Neural crest cell (in vitro differentiated cells): Measurements from ENCODE around the gene CCL1. TPM values are rescaled to one million over a fixed set of nuclear protein-coding genes. Genes with fewer than 3 reads are reported as not detected.
"Not testable (repeated sequence)": the region's sequence is repeated elsewhere in the genome, so short reads cannot be mapped to it uniquely, and the experiment has no call there.

Source experiments
- DNase-seq: peaks from one replicate; pipeline ENCODE4 v3.0.0; 2021; ENCODE audit warnings: low read depth, mixed read lengths, low spot score
- H3K27ac Mint-ChIP-seq: one replicate; pipeline ENCODE4 v1.8.0; 2021; ENCODE audit warnings: mild to moderate bottlenecking, mixed read lengths; ENCODE audit not compliant: unreplicated experiment
- H3K27me3 Mint-ChIP-seq: 2 replicates; pipeline ENCODE4 v1.8.0; 2021; ENCODE audit warnings: low read depth, mild to moderate bottlenecking, mixed read lengths
- H3K36me3 Mint-ChIP-seq: 2 replicates; pipeline ENCODE4 v1.8.0; 2021; ENCODE audit warnings: low read depth, mild to moderate bottlenecking, mixed read lengths
- H3K4me1 Mint-ChIP-seq: 2 replicates; pipeline ENCODE4 v1.8.0; 2021; ENCODE audit warnings: mixed read lengths
- H3K4me3 Mint-ChIP-seq: one replicate; pipeline ENCODE4 v1.8.0; 2021; ENCODE audit warnings: mild to moderate bottlenecking, mixed read lengths
- H3K9me3 Mint-ChIP-seq: 2 replicates; pipeline ENCODE4 v1.8.0; 2021; ENCODE audit warnings: mixed read lengths
- total RNA-seq: library from RNA; stranded (reverse); gene quantifications from 2 replicates; pipeline ENCODE4 v1.2.1, GENCODE V29; 2021
- TF ChIP-seq, protein P1 (sequence below): fragments of 200-600 bp; sonication (generic); conservative IDR thresholded peaks from 2 replicates; pipeline ENCODE4 v1.5.0; 2021; ENCODE audit warnings: antibody characterized with exemption, mild to moderate bottlenecking

Gene CCL1
- total RNA-seq, 1 donor from 2014 or later, result not detected

DNA sequence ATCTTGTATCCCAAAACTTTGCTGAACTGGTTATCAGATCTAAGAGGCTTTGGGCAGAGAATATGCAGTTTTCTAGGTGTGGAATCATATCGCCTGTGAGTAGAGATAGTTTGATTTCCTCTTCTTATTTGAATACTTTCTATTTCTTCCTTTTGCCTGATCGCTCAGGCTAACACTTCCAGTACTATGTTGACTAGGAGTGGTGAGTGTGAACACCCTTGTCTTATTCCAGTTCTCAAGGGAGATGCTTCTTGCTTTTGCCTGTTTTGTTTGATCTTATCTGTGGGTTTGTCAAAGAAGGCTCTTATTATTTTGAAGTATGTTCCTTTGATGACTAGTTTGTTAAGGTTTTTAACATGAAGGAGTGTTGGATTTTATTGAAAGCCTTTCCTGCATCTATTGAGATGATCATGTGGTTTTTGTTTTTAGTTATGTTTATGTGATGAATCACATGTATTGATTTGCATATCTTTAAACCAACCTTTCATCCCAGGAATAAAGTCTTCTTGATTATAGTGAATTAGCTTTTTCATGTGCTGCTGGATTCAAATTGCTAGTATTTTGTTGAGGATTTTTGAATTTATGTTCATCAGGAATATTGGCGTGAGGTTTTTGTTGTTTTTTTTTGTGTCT, 23.8 kb downstream of the CCL1 start:
- no peak overlapping the region for H3K27ac Mint-ChIP-seq
- no peak overlapping the region for H3K4me3 Mint-ChIP-seq
- TF ChIP-seq, protein P1, sequence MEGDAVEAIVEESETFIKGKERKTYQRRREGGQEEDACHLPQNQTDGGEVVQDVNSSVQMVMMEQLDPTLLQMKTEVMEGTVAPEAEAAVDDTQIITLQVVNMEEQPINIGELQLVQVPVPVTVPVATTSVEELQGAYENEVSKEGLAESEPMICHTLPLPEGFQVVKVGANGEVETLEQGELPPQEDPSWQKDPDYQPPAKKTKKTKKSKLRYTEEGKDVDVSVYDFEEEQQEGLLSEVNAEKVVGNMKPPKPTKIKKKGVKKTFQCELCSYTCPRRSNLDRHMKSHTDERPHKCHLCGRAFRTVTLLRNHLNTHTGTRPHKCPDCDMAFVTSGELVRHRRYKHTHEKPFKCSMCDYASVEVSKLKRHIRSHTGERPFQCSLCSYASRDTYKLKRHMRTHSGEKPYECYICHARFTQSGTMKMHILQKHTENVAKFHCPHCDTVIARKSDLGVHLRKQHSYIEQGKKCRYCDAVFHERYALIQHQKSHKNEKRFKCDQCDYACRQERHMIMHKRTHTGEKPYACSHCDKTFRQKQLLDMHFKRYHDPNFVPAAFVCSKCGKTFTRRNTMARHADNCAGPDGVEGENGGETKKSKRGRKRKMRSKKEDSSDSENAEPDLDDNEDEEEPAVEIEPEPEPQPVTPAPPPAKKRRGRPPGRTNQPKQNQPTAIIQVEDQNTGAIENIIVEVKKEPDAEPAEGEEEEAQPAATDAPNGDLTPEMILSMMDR, result no peak
- no peak for DNase-seq
- H3K36me3 Mint-ChIP-seq, result no peaks in the 10 kb centered on the region
- H3K27me3 Mint-ChIP-seq, result peaks cover 28% of the 10 kb centered on the region
- H3K9me3 Mint-ChIP-seq, result peaks cover 5% of the 10 kb centered on the region
- H3K4me1 Mint-ChIP-seq, result peaks cover 14% of the 10 kb centered on the region

DNA sequence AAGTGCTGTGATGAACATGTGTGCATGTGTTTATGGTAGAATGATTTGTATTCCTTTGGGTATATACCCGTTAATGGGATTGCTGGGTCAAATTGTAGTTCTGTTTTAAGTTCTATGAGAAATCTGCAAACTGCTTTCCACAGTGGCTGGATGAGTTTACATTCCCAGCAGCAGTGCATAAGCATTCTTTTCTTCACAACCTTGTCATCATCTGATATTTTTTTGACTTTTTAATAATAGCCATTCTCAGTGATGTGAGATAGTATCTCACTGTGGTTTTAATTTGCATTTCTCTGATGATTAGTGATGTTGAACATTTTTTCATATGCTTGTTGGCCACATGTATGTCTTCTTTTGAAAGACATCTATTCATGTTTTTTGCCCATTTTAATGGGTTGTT, 25.3 kb downstream of the CCL1 start:
- Mint-ChIP-seq H3K27ac (no peak overlapping the region), H3K36me3 (no peaks in the 10 kb centered on the region), H3K27me3 (peaks cover 20% of the 10 kb centered on the region), H3K9me3 (peaks cover 5% of the 10 kb centered on the region), H3K4me3 (no peak overlapping the region), H3K4me1 (peaks cover 14% of the 10 kb centered on the region)
- TF ChIP-seq, protein P1, result no peak
- DNase-seq, result no peak

DNA sequence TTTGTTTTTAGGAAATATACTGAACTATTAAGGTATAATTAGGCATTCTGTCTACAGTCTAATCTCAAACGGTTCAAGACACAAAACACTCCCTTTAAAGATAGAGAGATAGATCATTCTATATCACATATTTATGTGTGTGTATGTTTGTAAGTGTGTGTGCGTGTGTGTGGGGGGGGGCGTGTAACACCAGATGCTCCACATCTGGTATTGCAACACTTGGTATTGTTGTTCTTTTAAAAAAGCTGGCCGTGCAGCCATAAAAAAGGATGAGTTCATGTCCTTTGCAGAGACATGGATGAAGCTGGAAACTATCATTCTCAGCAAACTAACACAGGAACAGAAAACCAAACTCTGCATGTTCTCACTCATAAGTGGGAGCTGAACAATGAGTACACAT, 35.5 kb downstream of the CCL1 start:
- not testable (repeated sequence) for H3K36me3 Mint-ChIP-seq, H3K4me1 Mint-ChIP-seq, H3K9me3 Mint-ChIP-seq, H3K27me3 Mint-ChIP-seq, H3K27ac Mint-ChIP-seq, DNase-seq, H3K4me3 Mint-ChIP-seq

DNA sequence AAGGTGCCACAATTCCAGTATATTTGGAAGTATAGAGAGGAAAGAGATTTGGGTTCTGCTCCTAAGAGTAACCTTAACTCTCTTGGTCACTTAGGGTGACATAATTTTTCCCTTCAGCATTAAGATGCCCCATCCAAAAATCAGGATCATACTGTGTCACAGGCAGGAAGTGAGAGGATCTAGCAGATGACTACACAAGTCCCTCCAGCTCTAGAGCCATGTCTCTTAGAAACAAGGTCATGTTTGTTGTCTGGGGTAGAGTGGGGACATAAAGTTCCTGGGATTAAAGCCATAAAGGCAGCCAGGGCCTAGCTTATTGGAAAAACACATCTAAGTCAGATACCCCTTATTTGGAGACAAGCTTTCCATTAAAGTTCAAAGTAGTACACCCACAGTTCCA, 41.1 kb downstream of the CCL1 start:
- no peak overlapping the region for H3K27ac Mint-ChIP-seq
- peaks cover 2% of the 10 kb centered on the region for H3K27me3 Mint-ChIP-seq
- no peak for DNase-seq
- H3K4me1 Mint-ChIP-seq, result peaks cover 12% of the 10 kb centered on the region
- TF ChIP-seq, protein P1, result no peak
- H3K4me3 Mint-ChIP-seq, result no peak overlapping the region
- no peaks in the 10 kb centered on the region for H3K36me3 Mint-ChIP-seq
- peaks cover 9% of the 10 kb centered on the region for H3K9me3 Mint-ChIP-seq

DNA sequence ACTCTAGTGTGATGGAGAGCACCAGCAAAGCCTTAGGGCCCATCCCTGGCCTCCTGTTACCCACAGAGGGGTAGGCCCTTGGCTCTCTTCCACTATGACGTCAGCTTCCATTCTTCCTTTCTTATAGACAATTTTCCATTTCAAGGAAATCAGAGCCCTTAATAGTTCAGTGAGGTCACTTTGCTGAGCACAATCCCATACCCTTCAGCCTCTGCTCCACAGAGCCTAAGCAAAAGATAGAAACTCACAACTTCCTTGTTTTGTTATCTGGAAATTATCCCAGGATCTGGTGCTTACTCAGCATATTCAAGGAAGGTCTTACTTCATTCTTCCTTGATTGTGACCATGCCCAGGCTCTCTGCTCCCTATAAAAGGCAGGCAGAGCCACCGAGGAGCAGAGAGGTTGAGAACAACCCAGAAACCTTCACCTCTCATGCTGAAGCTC, 44.0 kb downstream of the CCL1 start, which contains the start of gene CCL8:
TSS of gene CCL8 (plus strand) at position 397 of the 445 bp plus-strand sequence. CDS start 67 bp downstream, outside the sequence.
- TF ChIP-seq, protein P1, result no peak

DNA sequence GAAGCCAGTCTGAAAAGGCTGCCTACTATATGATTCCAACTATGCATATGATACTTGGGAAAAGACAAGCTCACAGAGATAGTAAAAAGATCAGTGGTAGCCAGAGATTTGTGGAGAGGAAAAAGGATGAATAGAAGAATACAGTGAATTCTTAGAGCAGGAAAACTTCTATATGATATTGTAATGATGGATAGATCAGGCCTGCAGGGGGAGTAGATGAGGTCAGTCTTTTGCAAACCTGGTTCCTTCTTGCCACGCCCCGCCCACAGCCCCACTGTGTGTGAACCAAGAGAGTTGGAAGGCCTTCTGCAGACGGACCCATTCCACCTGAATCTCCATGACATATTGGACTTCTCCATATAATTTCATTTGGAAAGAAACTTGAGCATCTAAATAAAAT, 44.6 kb downstream of the CCL1 start:
- H3K9me3 Mint-ChIP-seq, result peaks cover 2% of the 10 kb centered on the region
- H3K36me3 Mint-ChIP-seq, result no peaks in the 10 kb centered on the region
- DNase-seq, result no peak
- no peak overlapping the region for H3K4me3 Mint-ChIP-seq
- peaks cover 12% of the 10 kb centered on the region for H3K4me1 Mint-ChIP-seq
- TF ChIP-seq, protein P1, result peak; percentile 27
- no peak overlapping the region for H3K27ac Mint-ChIP-seq
- H3K27me3 Mint-ChIP-seq, result peaks cover 18% of the 10 kb centered on the region

More for the DNA sequence above, 44.0 kb downstream of the CCL1 start, which contains the start of gene CCL8:
- H3K9me3 Mint-ChIP-seq, result peaks cover 5% of the 10 kb centered on the region
- H3K4me3 Mint-ChIP-seq, result no peak within 1 kb of the TSS
- peaks cover 13% of the 10 kb centered on the region for H3K27me3 Mint-ChIP-seq
- no peaks in the 10 kb centered on the region for H3K36me3 Mint-ChIP-seq
- peaks cover 12% of the 10 kb centered on the region for H3K4me1 Mint-ChIP-seq
- no peak for DNase-seq
- H3K27ac Mint-ChIP-seq, result no peak within 1 kb of the TSS
